HEK293 (cell line): ENCODE data around the gene LRIT3.

Experiments
- CTCF ChIA-PET: fragments of 350-600 bp; formaldehyde crosslinking; extraction: SDS; loops from one replicate; lab custom pipeline; 2021; ENCODE audit warnings: antibody characterized with exemption; lab: Yijun Ruan, JAX
- POLR2A ChIA-PET: fragments of 300-600 bp; formaldehyde crosslinking; extraction: SDS; loops from one replicate; lab custom pipeline; 2020; ENCODE audit warnings: antibody characterized with exemption, inconsistent platforms; lab: Yijun Ruan, JAX
- H3K27ac ChIP-seq: fragments of 200-500 bp; sonication (Bioruptor generic); 2 replicates; pipeline ENCODE4 v1.5.1; 2014; ENCODE audit warnings: low read depth, low read length, control low read depth, inconsistent platforms; ENCODE audit errors: extremely low read depth
- H3K36me3 ChIP-seq, 2 experiments: fragments of 200-500 bp in 1 of 2; sonication (Bioruptor generic) in 1 of 2; 1 replicate in 1 of 2; 2 replicates in 1 of 2; pipeline ENCODE4 v1.5.1; 2014 to 2017; ENCODE audit warnings: inconsistent platforms in 2 of 2, low read length in 2 of 2; ENCODE audit not compliant: control insufficient read depth in 2 of 2, insufficient read depth in 1 of 2
- H3K4me1 ChIP-seq: fragments of 200-500 bp; sonication (Bioruptor generic); 2 replicates; pipeline ENCODE4 v1.5.1; 2014; ENCODE audit warnings: mild to moderate bottlenecking, low read length, inconsistent platforms; ENCODE audit not compliant: control insufficient read depth, insufficient read depth
- H3K4me3 ChIP-seq: 2 replicates; pipeline ENCODE4 v1.5.1; 2011; ENCODE audit warnings: low read depth, mild to moderate bottlenecking, control low read depth, low read length, moderate library complexity
- H3K9me3 ChIP-seq: fragments of 200-500 bp; sonication (Bioruptor generic); 2 replicates; pipeline ENCODE4 v1.5.1; 2014; ENCODE audit warnings: low read depth, low read length, inconsistent platforms; ENCODE audit not compliant: control insufficient read depth, insufficient read depth
- BCL11A ChIP-seq: fragments of 450-650 bp; formaldehyde crosslinking; IDR thresholded peaks from 2 replicates; pipeline ENCODE4 v1.5.1; 2016; ENCODE audit warnings: low read depth, missing biosample characterization, missing genetic modification characterization
- EGR2 ChIP-seq: fragments of 450-650 bp; formaldehyde crosslinking; IDR thresholded peaks from 2 replicates; pipeline ENCODE4 v1.5.1; 2016; ENCODE audit warnings: low read depth, missing biosample characterization, missing genetic modification characterization
- SCRT1 ChIP-seq: fragments of 450-650 bp; formaldehyde crosslinking; IDR thresholded peaks from 2 replicates; pipeline ENCODE4 v1.5.1; 2016; ENCODE audit warnings: missing biosample characterization, missing genetic modification characterization, borderline replicate concordance
- SETDB1 ChIP-seq: IDR thresholded peaks from one replicate; pipeline ENCODE4 v1.6.1; 2017; ENCODE audit warnings: mild to moderate bottlenecking, low read length, moderate library complexity, mixed read lengths; ENCODE audit not compliant: insufficient read length
- ZNF777 ChIP-seq: fragments of 450-650 bp; formaldehyde crosslinking; IDR thresholded peaks from 2 replicates; pipeline ENCODE4 v1.5.1; 2017; ENCODE audit warnings: missing biosample characterization, missing genetic modification characterization, borderline replicate concordance
- ZNF843 ChIP-seq: fragments of 450-650 bp; formaldehyde crosslinking; IDR thresholded peaks from 2 replicates; pipeline ENCODE4 v1.5.1; 2016; ENCODE audit warnings: missing biosample characterization, missing genetic modification characterization
- TF ChIP-seq, protein P1 (sequence below): fragments of 450-650 bp; formaldehyde crosslinking; conservative IDR thresholded peaks from 2 replicates; pipeline ENCODE4 v1.5.1; 2016; ENCODE audit warnings: low read depth, missing biosample characterization, missing genetic modification characterization
- TF ChIP-seq, protein P2 (sequence below): fragments of 450-650 bp; IDR thresholded peaks from 2 replicates; pipeline ENCODE4 v1.5.1; 2018; ENCODE audit warnings: missing biosample characterization, mild to moderate bottlenecking, missing genetic modification characterization
- TF ChIP-seq, protein P3 (sequence below): fragments of 450-650 bp; formaldehyde crosslinking; IDR thresholded peaks from 2 replicates; pipeline ENCODE4 v1.5.1; 2016; ENCODE audit warnings: missing biosample characterization, missing genetic modification characterization

Gene LRIT3

DNA sequence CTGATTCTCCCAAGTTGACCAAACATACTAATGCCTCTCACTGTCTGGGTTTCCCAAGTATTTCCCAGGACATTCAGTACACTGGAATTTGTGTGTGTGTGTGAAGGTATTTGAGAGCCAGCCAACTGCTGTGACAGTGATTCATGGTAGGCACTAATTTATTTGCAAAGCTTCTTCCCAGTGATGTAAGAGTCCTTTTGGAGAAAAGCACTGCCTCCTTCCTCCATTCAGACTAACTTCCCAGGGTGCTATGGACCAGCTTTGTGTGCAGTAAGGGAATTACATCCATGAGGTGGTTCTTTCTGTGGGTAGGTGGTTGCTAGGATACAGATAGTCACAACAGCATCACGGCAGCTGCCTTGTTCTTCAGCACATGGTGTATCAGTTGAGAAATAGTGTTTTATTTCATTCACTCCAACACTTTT, 73.5 kb downstream of the LRIT3 start:
- POLR2A ChIA-PET = interaction anchor here (0.7 to 1.0 kb wide), 3 partner anchors 8 to 473 kb away, joined by 3 read pairs; partner anchors contain the start of gene EGF

More for the DNA sequence above, 73.5 kb downstream of the LRIT3 start:
- Histone ChIP-seq H3K36me3 (no peaks in the 10 kb centered on the region), H3K4me1 (no peaks in the 10 kb centered on the region), H3K27ac (no peak overlapping the region), H3K9me3 (no peaks in the 10 kb centered on the region), H3K4me3 (no peak overlapping the region)
- CTCF ChIA-PET = interaction anchor here (0.6 to 0.7 kb wide), 2 partner anchors 22 to 48 kb away, joined by 3 to 6 read pairs; no protein-coding TSS in a partner anchor
- no peak for TF ChIP-seq ZNF843 (tag by site-specific recombination)
- TF ChIP-seq, protein P1, sequence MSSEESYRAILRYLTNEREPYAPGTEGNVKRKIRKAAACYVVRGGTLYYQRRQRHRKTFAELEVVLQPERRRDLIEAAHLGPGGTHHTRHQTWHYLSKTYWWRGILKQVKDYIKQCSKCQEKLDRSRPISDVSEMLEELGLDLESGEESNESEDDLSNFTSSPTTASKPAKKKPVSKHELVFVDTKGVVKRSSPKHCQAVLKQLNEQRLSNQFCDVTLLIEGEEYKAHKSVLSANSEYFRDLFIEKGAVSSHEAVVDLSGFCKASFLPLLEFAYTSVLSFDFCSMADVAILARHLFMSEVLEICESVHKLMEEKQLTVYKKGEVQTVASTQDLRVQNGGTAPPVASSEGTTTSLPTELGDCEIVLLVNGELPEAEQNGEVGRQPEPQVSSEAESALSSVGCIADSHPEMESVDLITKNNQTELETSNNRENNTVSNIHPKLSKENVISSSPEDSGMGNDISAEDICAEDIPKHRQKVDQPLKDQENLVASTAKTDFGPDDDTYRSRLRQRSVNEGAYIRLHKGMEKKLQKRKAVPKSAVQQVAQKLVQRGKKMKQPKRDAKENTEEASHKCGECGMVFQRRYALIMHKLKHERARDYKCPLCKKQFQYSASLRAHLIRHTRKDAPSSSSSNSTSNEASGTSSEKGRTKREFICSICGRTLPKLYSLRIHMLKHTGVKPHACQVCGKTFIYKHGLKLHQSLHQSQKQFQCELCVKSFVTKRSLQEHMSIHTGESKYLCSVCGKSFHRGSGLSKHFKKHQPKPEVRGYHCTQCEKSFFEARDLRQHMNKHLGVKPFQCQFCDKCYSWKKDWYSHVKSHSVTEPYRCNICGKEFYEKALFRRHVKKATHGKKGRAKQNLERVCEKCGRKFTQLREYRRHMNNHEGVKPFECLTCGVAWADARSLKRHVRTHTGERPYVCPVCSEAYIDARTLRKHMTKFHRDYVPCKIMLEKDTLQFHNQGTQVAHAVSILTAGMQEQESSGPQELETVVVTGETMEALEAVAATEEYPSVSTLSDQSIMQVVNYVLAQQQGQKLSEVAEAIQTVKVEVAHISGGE (tag by site-specific recombination) = no peak
- TF ChIP-seq SETDB1 = no peak
- no peak for TF ChIP-seq BCL11A (tag by site-specific recombination)
- TF ChIP-seq, protein P2, sequence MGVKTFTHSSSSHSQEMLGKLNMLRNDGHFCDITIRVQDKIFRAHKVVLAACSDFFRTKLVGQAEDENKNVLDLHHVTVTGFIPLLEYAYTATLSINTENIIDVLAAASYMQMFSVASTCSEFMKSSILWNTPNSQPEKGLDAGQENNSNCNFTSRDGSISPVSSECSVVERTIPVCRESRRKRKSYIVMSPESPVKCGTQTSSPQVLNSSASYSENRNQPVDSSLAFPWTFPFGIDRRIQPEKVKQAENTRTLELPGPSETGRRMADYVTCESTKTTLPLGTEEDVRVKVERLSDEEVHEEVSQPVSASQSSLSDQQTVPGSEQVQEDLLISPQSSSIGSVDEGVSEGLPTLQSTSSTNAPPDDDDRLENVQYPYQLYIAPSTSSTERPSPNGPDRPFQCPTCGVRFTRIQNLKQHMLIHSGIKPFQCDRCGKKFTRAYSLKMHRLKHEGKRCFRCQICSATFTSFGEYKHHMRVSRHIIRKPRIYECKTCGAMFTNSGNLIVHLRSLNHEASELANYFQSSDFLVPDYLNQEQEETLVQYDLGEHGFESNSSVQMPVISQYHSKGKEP (tag by site-specific recombination) = no peak
- TF ChIP-seq SCRT1 (tag by site-specific recombination) = no peak
- TF ChIP-seq, protein P3, sequence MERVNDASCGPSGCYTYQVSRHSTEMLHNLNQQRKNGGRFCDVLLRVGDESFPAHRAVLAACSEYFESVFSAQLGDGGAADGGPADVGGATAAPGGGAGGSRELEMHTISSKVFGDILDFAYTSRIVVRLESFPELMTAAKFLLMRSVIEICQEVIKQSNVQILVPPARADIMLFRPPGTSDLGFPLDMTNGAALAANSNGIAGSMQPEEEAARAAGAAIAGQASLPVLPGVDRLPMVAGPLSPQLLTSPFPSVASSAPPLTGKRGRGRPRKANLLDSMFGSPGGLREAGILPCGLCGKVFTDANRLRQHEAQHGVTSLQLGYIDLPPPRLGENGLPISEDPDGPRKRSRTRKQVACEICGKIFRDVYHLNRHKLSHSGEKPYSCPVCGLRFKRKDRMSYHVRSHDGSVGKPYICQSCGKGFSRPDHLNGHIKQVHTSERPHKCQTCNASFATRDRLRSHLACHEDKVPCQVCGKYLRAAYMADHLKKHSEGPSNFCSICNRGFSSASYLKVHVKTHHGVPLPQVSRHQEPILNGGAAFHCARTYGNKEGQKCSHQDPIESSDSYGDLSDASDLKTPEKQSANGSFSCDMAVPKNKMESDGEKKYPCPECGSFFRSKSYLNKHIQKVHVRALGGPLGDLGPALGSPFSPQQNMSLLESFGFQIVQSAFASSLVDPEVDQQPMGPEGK (tag by site-specific recombination) = no peak
- no peak for TF ChIP-seq ZNF777 (tag by site-specific recombination)
- TF ChIP-seq EGR2 (tag by site-specific recombination) = no peak
- TF ChIP-seq, all 188 proteins: peak for 0
